GM19043 (cell line): ENCODE measurements around the gene PID1.

ENCODE experiments used
- ATAC-seq: cut with Tn5 transposase; IDR thresholded peaks from one replicate; pipeline ENCODE4 v1.9.1; 2021; ENCODE audit warnings: low read depth; ENCODE audit not compliant: unreplicated experiment

The PID1 gene

GRCh38 chr2:229042349-229042748, 228.7 kb downstream of the PID1 start:
- no peak for ATAC-seq

DNA sequence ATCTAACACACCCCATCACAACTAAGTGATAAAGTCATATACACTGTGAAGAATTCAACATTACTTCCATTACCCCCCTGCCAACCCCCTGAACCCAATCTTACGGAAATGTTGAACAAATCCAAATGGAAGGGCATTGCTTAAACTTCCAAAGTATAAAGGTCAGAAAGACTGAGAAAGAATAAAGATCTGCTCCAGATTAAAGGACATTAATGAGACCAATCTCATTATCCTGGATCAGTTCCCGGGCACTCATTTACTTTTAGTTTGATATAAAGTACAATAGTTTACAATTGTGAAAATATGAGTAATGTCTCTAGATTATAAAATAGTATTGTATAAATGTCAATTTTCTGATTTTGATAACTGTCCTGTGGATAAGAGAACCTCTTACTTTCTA, 229.4 kb downstream of the PID1 start:
- no peak for ATAC-seq

DNA sequence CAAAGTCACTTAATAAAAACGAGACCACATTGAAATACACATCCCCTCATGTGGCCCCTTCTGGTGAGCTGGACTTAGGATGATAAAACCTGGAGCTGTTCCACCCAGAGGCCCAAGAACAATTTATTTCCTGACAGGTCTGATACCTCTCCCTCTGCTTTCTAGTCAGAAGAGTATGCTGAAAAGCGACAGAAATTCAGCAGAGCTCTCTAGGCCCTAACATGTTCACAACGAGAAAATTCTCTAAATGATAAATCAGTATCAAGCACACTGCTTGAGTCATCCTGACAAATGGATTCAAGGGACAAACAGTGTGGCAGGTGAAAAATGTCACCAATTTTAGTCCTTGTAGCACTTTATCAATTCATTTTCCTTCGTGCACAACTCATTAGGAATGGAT, 233.5 kb downstream of the PID1 start:
- ATAC-seq = no peak

DNA sequence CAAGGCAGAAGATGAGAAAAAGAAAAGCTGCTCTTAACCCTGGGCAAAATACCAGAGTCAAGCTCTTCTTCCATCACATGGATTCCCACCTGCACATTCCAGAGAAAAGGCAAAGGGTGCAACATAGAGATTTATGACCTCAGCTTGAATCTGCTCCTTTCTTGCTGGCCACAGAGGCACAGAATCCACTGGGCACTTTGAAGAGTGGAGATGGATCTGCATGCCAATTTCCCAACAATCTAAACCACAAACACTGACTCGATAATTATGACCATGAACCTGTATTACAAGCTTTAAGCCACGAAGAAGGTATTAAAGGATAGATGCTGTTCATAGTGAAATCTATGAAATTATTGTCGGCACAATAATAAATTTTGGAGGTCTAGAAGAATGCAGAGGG, 237.3 kb downstream of the PID1 start:
- ATAC-seq = no peak

GRCh38 chr2:229032608-229033234, 238.4 kb downstream of the PID1 start:
- no peak for ATAC-seq

DNA sequence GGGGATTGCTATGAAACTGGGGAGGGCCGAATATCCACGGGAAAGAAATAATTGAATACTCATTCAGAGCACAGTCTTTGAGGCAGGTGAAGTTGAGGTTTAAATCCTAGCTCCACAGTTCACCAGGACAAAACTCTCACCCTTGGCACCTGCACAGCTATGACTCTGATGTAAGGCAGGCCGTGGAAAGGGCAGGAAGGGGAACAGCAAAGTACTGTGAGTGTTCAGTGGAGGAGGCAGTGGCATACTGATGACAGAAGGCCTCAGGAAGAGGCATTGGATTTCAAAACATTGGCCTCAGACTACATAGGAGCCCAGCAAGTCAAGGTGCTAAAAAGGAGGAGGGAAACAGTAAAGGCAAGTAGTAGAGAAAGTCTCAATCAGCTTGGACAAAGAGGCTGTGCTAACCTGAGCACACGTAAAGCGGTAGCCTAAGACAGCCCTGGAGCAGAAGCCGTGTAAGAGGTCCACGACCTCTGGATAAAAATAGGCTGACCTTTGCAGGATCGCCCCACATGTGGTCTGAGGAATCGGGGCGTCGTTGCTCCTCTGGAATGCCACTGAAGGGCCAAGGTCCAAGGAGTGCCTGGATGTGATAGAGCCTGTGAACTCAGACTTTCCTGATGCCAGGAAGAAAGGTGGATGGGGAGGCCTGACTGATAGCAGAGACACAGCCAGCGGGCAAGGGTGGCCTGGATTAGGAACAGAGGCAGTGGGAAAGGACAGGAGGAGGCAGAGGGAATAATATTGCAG, 243.6 kb downstream of the PID1 start:
- no peak for ATAC-seq

DNA sequence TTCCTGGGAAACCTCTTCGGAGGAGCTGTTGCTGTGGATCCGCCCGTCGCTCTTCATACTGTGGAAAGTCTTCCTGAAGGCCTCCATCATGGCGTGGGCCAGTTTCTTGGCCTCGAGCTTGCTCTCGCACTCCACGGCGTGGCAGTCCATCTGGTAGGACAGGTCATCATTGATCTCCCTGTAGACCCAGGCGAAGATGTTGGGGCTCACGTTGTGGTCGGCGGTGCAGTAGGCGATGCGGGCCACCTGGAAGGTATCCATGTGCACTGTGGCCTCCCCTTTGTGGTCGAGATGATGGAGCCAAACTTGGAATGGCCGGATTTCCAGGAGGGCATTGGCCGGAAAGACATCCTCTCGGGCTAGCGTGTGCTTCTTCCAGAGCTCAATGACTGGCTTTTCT, 245.4 kb downstream of the PID1 start:
- no peak for ATAC-seq

- no peak for ATAC-seq
These were observed 248.4 kb downstream of the PID1 start for GRCh38 chr2:229022652-229023051.

GRCh38 chr2:229022071-229022470, 249.0 kb downstream of the PID1 start:
- no peak for ATAC-seq

DNA sequence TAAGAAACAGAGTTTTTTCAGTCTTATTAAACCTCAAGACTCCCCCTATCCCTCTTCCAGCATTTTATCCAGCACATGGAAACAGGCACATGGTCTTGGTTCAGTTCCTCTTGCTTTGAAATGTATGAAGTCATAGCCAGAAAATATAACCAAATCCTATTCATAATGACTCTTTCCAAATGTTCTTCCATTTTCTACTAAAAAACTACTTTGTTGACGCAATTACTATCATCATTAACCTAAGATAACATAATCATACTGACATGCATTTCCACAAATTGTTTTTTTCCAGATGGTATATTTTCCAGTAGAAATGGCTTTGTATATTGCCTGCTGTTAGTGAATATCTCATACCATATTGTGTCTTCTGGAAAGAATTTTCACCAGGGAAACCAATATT, 261.3 kb downstream of the PID1 start:
- ATAC-seq = no peak

GRCh38 chr2:229003256-229003655, 267.8 kb downstream of the PID1 start:
- ATAC-seq = no peak

DNA sequence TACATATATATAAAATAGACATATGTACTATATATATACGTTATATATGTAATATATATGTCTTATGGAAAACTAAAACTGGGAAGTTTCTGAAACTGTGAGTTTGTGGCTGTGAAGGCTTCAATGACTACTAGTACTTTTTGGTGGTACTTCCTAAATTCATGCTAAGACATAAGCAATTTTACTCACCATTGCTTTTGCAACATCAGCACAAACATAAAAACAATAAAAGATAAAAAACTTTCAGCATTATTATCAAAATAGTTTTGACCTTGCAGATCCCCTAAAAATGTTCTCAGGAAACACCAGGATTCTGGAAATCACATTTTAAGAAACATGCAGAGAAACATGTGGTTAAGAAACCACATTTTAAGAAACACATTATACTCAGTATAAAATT, 269.9 kb downstream of the PID1 start:
- no peak for ATAC-seq

- ATAC-seq = no peak
These were observed 271.8 kb downstream of the PID1 start for GRCh38 chr2:228999326-228999725.

GRCh38 chr2:228988786-228989185, 282.3 kb downstream of the PID1 start:
- no peak for ATAC-seq

- ATAC-seq = no peak
These were observed 283.5 kb downstream of the PID1 start for GRCh38 chr2:228987441-228988155.

- ATAC-seq = no peak
These were observed 284.1 kb downstream of the PID1 start for GRCh38 chr2:228986961-228987360.

- ATAC-seq = no peak
These were observed 287.4 kb downstream of the PID1 start for GRCh38 chr2:228983700-228984099.

- no peak for ATAC-seq
These were observed 296.9 kb downstream of the PID1 start for GRCh38 chr2:228974169-228974568.
